ACHN (cell line): ENCODE data around the gene AMZ1.

Source experiments
- DNase-seq: peaks from one replicate; pipeline ENCODE4 v3.0.0-alpha.2; 2015
- in situ Hi-C: cut with HindIII; loops from 2 replicates; pipeline ENCODE4 v1.10.0; 2017; ENCODE audit warnings: low sequenced_read_pairs, low pct_ligation_motif_present, low pct_unique_long_range_greater_than_20kb

AMZ1 gene

DNA sequence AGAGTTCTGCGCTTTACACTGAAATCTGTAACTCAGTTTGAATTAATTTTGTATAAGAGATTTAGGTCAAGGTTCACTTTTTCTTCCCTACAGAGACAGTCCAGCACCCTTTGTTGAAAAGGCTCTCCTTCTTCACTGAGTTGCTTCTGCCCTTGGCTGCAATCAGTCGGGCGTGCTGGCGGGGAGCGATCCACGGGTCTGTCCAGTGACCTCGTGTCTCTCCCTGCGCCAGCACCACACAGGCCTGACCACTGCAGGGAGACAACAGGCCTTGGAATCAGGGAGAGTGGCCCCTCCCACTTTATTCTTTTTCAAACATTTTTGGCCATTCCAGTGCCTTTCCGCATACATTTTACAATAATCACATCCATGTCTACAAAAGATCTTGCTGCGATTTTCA is 66.9 kb downstream of the AMZ1 start:
- in situ Hi-C loops: no loop called here
- no peak for DNase-seq

DNA sequence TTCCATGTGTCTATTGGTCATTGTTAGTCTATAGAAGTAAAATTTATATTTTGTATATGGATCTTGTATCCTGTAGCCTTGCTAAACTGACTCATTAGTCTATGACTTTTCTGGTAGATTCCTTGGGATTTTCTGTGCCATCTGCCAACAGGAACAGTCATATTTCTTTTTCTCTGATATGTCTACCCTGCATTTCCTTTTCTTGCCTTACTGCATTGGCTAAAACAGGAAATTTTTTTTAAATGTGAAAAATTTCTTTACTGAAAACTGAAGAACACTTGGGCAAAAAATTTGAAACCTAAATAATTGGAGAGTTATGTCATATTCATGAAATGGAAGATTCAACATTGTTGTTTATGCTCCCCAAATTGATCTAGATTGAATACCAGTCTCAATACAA is 67.5 kb downstream of the AMZ1 start:
- no peak for DNase-seq
- in situ Hi-C loops: no loop called here

DNA sequence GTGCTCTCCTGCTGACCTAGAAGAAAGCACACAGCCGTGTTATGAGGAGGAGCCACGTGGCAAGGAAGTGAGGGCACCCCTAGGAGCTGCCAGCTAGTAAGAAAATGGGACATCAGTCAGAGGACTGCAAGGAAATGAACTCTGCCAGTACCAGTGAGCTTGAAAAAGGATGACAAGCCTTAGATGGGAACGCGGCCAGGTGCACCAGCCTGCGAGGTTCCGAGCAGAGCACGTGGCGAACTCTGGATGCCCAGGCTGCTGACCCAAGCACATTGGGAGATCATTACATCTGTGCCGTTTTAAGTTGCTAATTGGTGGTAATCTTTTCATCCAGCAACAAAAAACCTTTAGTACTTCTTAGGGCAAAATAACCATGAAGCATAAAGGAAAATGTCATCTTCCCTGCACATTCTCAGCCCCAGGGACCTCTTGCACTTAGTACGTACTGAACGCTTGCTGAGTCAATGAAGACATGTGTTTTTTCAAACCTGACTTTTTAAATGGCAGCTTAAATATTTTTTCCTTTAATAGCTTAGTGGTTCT is 69.4 kb downstream of the AMZ1 start:
- in situ Hi-C loops: no loop called here

DNA sequence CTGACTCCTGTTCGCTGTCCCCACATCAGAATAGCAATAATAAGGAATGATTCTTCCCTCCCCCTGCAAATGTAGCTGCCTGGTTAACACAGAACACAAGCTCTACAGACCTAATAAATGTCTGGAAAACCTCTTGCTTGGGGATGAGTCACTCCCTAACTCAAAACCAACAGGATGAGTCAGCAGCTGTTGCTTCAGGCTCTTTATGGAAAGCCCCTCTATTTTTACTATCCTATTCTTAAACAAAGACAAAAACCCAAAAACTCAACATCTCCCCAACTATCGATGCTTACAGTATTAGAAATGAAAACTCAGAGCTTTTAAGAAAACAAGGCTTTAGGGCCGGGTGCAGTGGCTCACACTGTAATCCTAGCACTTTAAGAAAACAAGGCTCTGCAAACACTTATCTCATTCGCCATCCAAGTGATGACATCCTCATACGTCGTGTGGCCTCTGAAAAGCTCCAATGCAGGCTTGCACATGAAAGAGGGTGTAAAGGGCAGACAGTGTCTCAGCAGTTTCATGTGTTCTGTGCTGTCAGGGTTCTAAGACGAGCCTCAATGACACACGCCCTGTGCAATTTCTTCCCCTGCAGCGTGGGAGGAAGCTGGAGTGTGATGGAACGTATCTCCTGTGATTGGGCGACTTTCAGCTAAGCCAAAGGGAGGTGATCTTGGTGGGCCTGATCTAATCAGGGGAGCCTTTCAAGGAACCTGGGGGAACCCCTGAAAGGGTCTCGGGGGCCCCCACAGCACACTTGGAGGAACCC is 70.1 kb downstream of the AMZ1 start:
- peak; percentile 97 for DNase-seq
- in situ Hi-C loops: no loop called here

More for the DNA sequence above, 69.4 kb downstream of the AMZ1 start:
- DNase-seq: peak; percentile 76

DNA sequence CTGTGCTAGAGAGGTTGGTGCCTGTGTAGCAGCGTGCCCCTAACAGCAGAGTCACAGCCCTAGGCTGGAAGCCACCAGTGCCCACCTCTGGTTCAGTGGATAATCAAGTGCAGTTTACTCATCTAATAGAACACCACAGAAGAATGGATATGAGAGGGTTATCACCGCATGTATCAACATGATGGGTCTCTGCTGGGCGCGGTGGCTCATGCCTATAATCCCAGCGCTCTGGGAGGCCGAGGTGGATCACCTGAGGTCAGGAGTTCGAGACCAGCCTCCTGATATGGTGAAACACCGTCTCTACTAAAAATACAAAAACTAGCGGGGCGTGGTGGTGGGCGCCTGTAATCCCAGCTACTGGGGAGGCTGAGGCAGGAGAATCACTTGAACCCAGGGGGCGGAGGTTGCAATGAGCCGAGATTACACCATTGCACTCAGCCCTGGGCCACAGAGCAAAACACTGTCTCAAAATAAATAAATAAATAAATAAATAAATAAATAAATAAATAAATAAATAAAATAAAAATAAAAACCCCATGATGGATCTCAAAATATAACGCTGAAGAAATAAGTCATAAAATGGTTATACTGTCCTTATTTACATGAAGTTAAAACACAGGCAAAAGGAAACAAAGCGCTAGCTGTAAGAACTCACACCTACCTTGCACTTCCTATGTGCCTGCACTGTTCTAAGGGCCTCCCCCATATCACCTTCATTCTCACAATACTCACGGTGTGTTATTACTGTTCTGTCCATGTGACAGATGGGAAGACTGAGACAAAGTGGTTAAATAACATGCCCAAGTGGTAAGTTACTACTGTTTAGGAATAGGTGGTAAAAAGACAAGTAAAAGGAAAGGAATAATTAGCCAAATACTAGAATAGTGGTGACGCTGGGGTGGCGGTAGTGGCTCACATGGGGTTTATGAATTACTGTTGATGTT is 70.9 kb downstream of the AMZ1 start:
- in situ Hi-C loops: no loop called here
- peak; percentile 41 for DNase-seq

DNA sequence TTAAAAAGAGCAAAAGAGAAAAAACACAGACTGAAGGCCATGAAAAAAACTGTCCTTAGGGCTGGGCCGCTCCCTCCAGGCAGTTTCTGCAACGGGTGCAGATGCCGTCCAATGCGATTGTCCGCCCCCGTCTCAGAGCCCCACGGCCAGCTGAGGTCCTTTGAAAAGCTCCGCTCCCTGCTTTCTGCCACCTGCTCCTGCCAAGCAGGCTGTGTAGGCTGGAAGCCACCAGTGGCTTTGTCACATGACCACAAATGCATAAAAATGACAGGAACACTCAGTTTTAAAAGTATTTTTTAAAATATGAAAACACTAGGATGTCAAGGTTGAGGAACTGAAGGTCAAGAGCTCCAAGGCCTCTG is 71.7 kb downstream of the AMZ1 start:
- no peak for DNase-seq
- in situ Hi-C loops: no loop called here

DNA sequence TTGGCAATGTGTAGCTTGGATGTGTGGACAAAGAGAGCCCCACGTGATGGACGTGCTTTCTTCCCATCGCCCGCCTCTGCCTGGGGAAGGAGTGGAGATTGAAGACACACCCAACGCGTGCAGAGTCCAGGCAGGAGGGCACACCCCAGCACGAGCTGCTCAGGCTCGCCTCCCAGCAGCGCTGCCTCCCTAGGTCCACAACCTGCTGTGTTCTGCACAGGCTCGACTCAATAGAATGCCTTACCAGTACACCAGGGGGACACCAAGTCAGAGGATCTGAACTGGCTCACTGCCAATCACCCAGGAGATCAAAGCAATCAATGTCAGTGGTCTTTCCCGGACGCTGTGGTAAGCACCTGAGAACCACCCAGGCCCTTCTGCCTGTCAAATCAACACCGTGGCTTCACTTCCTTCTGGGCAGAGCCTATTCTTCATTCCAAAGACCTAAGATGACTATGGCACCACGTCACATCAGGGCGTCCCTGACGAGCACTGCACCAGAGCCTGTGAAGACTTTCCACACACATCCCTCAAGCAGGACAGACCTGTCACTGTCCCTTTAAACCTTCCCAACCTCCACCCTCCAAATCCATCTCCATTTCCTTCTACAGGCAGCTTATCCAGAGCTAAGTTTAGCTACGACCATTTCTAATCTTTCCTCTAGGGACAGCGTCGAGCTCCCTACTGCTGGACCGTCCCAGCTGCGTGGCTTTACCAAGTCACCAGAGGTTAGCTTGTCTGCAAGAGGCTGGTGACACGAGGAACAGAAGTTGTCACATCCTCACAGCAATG is 72.3 kb downstream of the AMZ1 start:
- in situ Hi-C loops: no loop called here

DNA sequence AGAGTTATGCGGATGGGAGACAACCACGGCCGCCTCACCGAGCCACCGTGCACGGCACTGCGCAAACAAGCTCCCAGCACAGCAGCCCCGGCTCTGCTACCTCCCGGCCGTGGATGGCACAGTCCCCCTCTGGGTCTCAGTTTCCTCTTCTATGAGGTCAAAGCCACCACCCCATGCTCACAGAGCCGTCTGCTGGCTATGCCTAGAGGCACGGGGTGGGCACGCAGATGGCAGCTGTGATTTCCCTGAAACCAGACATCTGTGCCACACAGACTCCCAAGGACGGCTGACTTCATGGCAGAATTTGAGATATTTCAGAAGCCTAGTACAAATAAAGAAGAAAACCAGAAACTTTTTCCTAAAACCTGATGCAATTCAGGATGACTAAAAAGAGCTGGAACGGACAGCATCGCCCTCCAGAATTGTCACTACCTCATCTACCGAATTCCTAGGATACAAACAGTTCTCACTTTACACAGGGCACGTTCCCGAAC is 73.2 kb downstream of the AMZ1 start:
- no peak for DNase-seq
- in situ Hi-C loops: no loop called here

More for the DNA sequence above, 72.3 kb downstream of the AMZ1 start:
- peak; percentile 80 for DNase-seq

DNA sequence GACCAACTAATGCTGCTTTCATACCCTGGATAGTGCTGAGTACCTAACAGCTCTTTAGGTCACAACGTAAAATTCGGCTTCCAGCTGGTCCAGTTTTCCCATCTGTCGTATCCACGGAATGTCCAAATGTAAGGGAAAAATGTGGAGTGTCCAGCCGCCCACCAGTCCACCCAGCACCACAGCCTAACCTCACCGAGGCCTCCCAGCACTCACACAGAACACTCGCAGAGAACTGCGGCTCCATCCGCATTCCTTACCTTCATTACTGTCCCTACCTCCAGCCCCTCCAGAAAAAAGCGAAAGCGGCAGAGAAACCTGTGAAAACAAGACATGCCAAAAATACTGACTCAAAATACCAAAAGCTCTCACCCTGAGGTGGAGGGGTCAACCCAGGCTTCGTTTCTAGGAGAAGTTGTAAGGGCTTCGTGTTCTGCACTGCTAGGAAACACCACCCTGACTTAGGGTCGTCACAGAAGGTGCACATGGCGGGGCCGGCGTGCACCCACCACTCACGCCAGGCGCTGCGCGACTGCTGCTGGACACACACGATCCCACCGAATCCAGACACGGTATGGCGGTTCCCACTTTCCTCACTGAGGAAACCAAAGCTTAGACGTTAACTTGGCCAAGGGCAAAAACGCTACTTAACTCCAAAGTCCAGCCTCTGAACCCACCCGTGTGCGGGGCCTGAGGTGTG is 73.9 kb downstream of the AMZ1 start:
- in situ Hi-C loops: no loop called here
- DNase-seq: no peak

DNA sequence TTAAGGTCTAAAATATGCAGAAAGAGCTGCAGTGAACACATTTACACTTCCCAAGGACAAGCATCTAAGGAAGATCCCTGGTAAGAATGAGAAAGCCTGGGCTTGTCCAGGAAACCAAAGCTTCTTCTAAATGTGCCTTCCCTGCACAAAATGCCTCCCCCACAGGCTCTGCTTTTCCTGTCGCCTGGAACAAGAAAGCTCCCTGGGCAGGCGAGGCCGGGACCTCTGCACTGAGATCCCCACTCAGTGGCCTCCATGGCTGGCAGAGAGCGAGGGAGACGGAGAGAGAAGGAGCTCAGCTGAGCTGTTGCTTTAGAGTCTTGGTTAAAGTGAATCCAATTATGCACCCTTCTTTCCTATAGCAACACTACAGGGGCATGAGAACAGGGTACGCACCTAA is 75.6 kb downstream of the AMZ1 start:
- in situ Hi-C loops: no loop called here
- no peak for DNase-seq

DNA sequence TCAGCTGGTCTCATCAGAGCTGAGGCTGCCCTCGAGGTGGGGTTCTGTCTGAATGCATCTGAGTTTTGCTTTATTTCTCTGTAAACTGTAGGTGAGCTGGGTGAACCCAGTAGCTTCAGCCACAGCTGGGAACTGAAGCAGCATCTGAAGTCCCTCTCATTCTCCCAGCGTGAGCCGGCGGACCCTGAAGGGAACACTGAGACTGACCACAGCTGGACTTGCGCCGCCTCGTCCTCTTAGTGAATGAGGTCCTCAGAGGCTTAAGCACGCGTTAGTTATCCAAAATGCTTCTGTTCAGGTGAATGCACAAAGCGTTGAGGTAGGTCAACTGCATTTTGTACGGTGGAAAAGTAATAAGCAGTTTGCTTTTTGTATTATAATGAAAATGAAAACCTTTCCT is 76.6 kb downstream of the AMZ1 start:
- no peak for DNase-seq
- in situ Hi-C loops: no loop called here
